Rectal smooth muscle tissue (tissue), 1 donor: ENCODE data around the gene MYH10.
A peak's percentile ranks its signal among the peaks of the same experiment; 100 is the strongest.

ENCODE experiments used
- H3K27ac ChIP-seq: one replicate; pipeline ENCODE4 v1.7.0; 2013; ENCODE audit warnings: low read depth, low read length, inconsistent platforms
- H3K27me3 ChIP-seq: one replicate; pipeline ENCODE4 v1.7.0; 2013; ENCODE audit warnings: low read length; ENCODE audit not compliant: control insufficient read depth, insufficient read depth
- H3K36me3 ChIP-seq: one replicate; pipeline ENCODE4 v1.7.0; 2013; ENCODE audit warnings: low read length; ENCODE audit not compliant: control insufficient read depth, insufficient read depth
- H3K4me1 ChIP-seq: one replicate; pipeline ENCODE4 v1.7.0; 2013; ENCODE audit warnings: low read length; ENCODE audit not compliant: control insufficient read depth, insufficient read depth
- H3K4me3 ChIP-seq: one replicate; pipeline ENCODE4 v1.7.0; 2013; ENCODE audit warnings: low read length
- H3K9ac ChIP-seq: one replicate; pipeline ENCODE4 v1.7.0; 2013; ENCODE audit warnings: low read length

Gene MYH10

GRCh38 chr17:8455665-8456209 lies 174.8 kb downstream of the MYH10 start:
- Histone ChIP-seq H3K27ac (no peak overlapping the region), H3K9ac (no peak overlapping the region), H3K4me1 (no peaks in the 10 kb centered on the region), H3K4me3 (no peak overlapping the region), H3K36me3 (peaks cover 42% of the 10 kb centered on the region), H3K27me3 (no peaks in the 10 kb centered on the region)

DNA sequence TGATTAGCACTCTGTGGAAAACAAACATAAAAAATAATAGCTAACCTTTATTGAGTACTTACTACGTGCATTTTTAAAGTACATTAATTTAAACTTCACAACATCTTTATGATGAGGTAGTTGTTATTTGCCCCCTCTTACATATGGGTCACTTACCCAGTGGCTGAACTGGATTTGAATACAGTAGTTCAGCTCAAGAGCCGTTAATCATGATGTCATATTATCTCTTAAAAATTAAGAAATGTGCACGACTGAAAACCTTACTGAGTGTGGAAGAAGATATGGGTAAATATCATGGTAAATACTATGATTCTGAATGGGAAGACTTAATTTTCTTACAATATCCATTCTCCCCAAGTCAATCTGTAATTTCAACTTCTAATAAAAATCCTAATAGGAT lies 177.2 kb downstream of the MYH10 start:
- H3K36me3 ChIP-seq = peaks cover 37% of the 10 kb centered on the region
- H3K27me3 ChIP-seq = no peaks in the 10 kb centered on the region
- no peaks in the 10 kb centered on the region for H3K4me1 ChIP-seq
- H3K4me3 ChIP-seq = no peak overlapping the region
- H3K27ac ChIP-seq = no peak overlapping the region
- no peak overlapping the region for H3K9ac ChIP-seq

- Histone ChIP-seq H3K9ac (no peak overlapping the region), H3K4me1 (no peaks in the 10 kb centered on the region), H3K36me3 (peaks cover 35% of the 10 kb centered on the region), H3K4me3 (no peak overlapping the region), H3K27me3 (no peaks in the 10 kb centered on the region), H3K27ac (no peak overlapping the region)
These were observed 178.5 kb downstream of the MYH10 start for GRCh38 chr17:8451933-8452614.

DNA sequence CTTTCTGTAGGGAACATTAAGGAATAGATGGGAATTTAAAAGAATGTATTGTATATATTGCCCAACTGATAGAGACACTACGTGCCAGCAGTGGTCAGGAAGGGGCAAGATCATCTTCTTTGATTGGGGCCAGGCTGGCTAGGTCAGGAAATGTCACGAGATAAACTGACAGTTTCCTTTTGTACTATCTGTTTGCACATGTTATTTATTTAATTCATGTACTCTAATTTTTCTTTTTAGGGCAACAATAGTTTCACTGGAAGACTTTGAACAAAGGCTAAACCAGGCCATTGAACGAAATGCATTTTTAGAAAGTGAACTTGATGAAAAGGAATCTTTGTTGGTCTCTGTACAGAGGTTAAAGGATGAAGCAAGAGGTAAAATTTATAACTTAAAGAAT lies 182.2 kb downstream of the MYH10 start:
- H3K4me3 ChIP-seq = no peak overlapping the region
- H3K9ac ChIP-seq = no peak overlapping the region
- no peak overlapping the region for H3K27ac ChIP-seq
- H3K36me3 ChIP-seq = peaks cover 28% of the 10 kb centered on the region
- H3K4me1 ChIP-seq = no peaks in the 10 kb centered on the region
- H3K27me3 ChIP-seq = no peaks in the 10 kb centered on the region

DNA sequence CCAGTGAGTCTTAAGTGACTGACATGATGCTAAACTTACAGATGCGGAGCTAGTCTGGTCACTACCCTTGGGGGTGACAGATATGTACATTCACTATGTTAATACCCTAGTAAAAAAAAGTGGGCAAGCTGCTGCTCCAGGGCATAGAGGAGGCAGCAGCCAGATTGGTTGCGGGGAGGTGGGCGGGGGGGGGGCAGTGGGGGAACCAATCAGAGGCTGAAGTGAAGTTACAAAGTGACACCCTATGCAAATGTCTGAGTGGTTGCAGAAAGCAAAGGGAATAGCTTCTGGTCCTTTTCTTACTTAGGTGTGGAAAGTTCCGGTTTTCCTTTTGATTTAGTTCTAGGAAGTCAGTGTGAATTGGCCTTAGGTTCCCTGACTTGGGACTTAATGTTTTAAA lies 182.7 kb downstream of the MYH10 start:
- Histone ChIP-seq H3K36me3 (peaks cover 28% of the 10 kb centered on the region), H3K4me3 (no peak overlapping the region), H3K4me1 (no peaks in the 10 kb centered on the region), H3K27ac (no peak overlapping the region), H3K27me3 (no peaks in the 10 kb centered on the region), H3K9ac (no peak overlapping the region)

GRCh38 chr17:8445536-8445935 lies 185.0 kb downstream of the MYH10 start:
- Histone ChIP-seq H3K9ac (no peak overlapping the region), H3K27me3 (no peaks in the 10 kb centered on the region), H3K4me1 (no peaks in the 10 kb centered on the region), H3K27ac (no peak overlapping the region), H3K4me3 (no peak overlapping the region), H3K36me3 (peaks cover 17% of the 10 kb centered on the region)

GRCh38 chr17:8444494-8444893 lies 186.0 kb downstream of the MYH10 start:
- Histone ChIP-seq H3K4me1 (no peaks in the 10 kb centered on the region), H3K27me3 (no peaks in the 10 kb centered on the region), H3K36me3 (peaks cover 17% of the 10 kb centered on the region), H3K27ac (no peak overlapping the region), H3K9ac (no peak overlapping the region), H3K4me3 (no peak overlapping the region)

GRCh38 chr17:8443756-8444155 lies 186.8 kb downstream of the MYH10 start:
- H3K36me3 ChIP-seq = peaks cover 16% of the 10 kb centered on the region

DNA sequence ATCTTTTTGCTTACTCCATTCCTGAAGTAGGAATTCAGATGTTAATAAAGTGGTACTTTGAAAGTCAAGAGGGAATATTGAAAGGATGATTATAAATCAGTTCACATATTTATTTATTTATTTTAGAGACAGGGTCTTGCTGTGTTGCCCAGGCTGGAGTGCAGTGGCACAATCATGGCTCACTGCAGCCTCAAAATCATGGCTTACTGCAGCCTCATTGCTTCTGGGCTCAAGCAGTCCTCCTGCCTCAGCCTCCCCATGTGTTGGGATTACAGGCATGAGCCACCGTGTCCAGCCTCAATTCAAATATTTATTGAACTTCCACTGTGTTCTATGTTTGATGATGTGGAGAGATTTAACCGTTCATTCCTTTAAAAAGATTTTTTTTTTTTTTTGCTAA lies 188.2 kb downstream of the MYH10 start:
- no peak overlapping the region for H3K4me3 ChIP-seq
- H3K4me1 ChIP-seq = peaks cover 3% of the 10 kb centered on the region
- no peak overlapping the region for H3K9ac ChIP-seq
- no peaks in the 10 kb centered on the region for H3K27me3 ChIP-seq
- H3K36me3 ChIP-seq = peaks cover 10% of the 10 kb centered on the region
- H3K27ac ChIP-seq = no peak overlapping the region

More at GRCh38 chr17:8443756-8444155, 186.8 kb downstream of the MYH10 start:
- Histone ChIP-seq H3K27ac (no peak overlapping the region), H3K9ac (no peak overlapping the region), H3K4me3 (no peak overlapping the region), H3K4me1 (no peaks in the 10 kb centered on the region), H3K27me3 (no peaks in the 10 kb centered on the region)

- peaks cover 6% of the 10 kb centered on the region for H3K36me3 ChIP-seq
- no peak overlapping the region for H3K4me3 ChIP-seq
- H3K9ac ChIP-seq = no peak overlapping the region
- H3K27ac ChIP-seq = no peak overlapping the region
- no peaks in the 10 kb centered on the region for H3K27me3 ChIP-seq
- peaks cover 5% of the 10 kb centered on the region for H3K4me1 ChIP-seq
These were observed 188.8 kb downstream of the MYH10 start for GRCh38 chr17:8441690-8442089.

GRCh38 chr17:8439681-8440080 lies 190.8 kb downstream of the MYH10 start:
- H3K4me1 ChIP-seq = peaks cover 9% of the 10 kb centered on the region

GRCh38 chr17:8438441-8438840 lies 192.1 kb downstream of the MYH10 start:
- H3K4me3 ChIP-seq = no peak overlapping the region

More at GRCh38 chr17:8439681-8440080, 190.8 kb downstream of the MYH10 start:
- Histone ChIP-seq H3K4me3 (no peak overlapping the region), H3K9ac (no peak overlapping the region), H3K27me3 (no peaks in the 10 kb centered on the region), H3K27ac (no peak overlapping the region), H3K36me3 (peaks cover 3% of the 10 kb centered on the region)

DNA sequence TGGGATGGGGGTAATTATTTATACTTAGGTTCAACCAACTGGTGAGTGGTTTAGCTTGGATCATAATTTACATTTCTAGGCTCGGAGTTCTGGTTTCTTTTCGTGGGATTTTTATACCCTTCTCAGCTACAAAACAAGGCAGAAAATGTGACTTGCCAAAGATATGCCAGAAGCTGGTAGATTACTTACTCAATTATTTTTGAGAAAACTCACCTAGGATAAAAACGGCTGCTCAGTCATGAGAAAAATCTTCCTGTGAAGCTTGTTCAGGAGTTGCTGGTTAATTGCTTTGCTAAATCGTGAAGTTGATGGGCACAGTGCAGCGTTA lies 193.7 kb downstream of the MYH10 start:
- Histone ChIP-seq H3K27ac (peak overlapping the region; percentile 97), H3K4me1 (peaks cover 9% of the 10 kb centered on the region), H3K27me3 (no peaks in the 10 kb centered on the region), H3K9ac (peak overlapping the region; percentile 91), H3K36me3 (no peaks in the 10 kb centered on the region), H3K4me3 (peak overlapping the region; percentile 89)

More at GRCh38 chr17:8438441-8438840, 192.1 kb downstream of the MYH10 start:
- H3K36me3 ChIP-seq = no peaks in the 10 kb centered on the region
- no peak overlapping the region for H3K27ac ChIP-seq
- H3K27me3 ChIP-seq = no peaks in the 10 kb centered on the region
- H3K9ac ChIP-seq = no peak overlapping the region
- H3K4me1 ChIP-seq = peaks cover 9% of the 10 kb centered on the region
